ENCODE results near the gene QSOX2. TPM values are rescaled to one million over a fixed set of nuclear protein-coding genes. Genes with fewer than 3 reads are reported as not detected.

The QSOX2 gene
- total RNA-seq, 1 donor from 2014 or later = 16.8 TPM

DNA sequence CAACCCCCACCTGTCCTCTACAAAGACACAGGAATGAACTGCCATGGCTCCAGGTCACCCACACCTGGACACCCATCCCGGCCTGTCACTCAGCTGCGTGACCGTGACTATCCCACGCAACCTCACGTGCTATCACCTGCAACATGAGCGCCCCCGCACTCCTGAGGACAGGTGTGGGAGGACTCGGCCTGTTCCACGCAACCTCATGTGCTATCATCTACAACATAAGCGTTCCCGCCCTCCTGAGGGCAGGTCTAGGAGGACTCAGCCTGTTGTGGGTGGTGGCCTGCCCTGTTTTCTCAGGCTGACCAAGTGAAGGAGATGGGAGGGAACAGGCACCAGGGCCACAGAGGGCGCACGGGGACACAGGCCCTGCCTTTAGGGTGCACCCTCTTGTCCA, 4.1 kb downstream of the QSOX2 start:
- no peak overlapping the region for H3K4me3 Mint-ChIP-seq
- no peaks in the 10 kb centered on the region for H3K9me3 Mint-ChIP-seq
- TF ChIP-seq, protein P1, sequence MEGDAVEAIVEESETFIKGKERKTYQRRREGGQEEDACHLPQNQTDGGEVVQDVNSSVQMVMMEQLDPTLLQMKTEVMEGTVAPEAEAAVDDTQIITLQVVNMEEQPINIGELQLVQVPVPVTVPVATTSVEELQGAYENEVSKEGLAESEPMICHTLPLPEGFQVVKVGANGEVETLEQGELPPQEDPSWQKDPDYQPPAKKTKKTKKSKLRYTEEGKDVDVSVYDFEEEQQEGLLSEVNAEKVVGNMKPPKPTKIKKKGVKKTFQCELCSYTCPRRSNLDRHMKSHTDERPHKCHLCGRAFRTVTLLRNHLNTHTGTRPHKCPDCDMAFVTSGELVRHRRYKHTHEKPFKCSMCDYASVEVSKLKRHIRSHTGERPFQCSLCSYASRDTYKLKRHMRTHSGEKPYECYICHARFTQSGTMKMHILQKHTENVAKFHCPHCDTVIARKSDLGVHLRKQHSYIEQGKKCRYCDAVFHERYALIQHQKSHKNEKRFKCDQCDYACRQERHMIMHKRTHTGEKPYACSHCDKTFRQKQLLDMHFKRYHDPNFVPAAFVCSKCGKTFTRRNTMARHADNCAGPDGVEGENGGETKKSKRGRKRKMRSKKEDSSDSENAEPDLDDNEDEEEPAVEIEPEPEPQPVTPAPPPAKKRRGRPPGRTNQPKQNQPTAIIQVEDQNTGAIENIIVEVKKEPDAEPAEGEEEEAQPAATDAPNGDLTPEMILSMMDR (IDR thresholded peaks at IDR 0.05; ENCODE audit: unreplicated experiment) = no peak
- no peak for DNase-seq (ENCODE audit: low spot score in 2 of 2, unreplicated experiment in 2 of 2)
- H3K4me1 Mint-ChIP-seq = peaks cover 24% of the 10 kb centered on the region
- H3K27ac Mint-ChIP-seq = no peak overlapping the region
- no peaks in the 10 kb centered on the region for H3K27me3 Mint-ChIP-seq (ENCODE audit: low read depth)
- no peaks in the 10 kb centered on the region for H3K36me3 Mint-ChIP-seq

DNA sequence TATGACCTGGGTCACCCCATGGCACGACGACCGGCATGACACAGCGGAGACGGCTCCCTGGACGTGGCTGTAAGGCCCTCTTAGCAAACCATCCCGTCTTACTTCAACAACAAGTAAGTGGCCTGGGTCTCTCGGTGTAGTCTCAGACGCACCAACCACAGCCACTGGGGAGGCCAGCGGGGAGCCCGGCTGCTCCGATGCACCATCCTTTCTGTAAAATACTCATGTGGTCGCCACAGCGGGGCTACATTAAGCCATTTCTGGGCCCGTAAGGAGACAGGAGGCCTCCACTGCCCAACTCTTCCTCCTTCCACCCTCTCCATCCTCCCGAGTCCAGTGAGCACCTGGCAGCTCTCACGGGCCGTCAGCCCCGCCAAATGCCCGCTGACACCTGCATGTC, 4.7 kb downstream of the QSOX2 start:
- Mint-ChIP-seq H3K4me3 (no peak overlapping the region), H3K9me3 (no peaks in the 10 kb centered on the region), H3K36me3 (no peaks in the 10 kb centered on the region), H3K27ac (no peak overlapping the region), H3K27me3 (ENCODE audit: low read depth) (no peaks in the 10 kb centered on the region), H3K4me1 (peaks cover 24% of the 10 kb centered on the region)
- DNase-seq (ENCODE audit: low spot score in 2 of 2, unreplicated experiment in 2 of 2) = no peak
- TF ChIP-seq, protein P1 (IDR thresholded peaks at IDR 0.05; ENCODE audit: unreplicated experiment) = no peak

DNA sequence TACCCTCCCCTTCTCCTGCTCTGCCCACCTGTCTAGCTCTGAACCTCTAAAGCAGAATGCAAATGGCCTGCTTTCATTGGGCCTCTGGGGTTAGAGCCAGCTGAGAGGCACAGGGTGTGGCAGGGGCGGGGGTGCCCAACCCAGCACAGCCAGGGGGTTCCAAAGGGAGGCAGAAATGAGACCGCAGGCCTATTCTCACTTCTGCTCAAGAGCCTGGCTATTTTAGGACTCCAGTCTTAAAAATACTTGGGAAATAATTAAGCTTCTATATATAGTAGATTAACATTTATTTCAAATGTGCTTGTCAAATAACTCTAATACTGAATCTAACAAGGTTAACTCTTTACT, 5.7 kb downstream of the QSOX2 start:
- Mint-ChIP-seq H3K4me3 (no peak overlapping the region), H3K9me3 (no peaks in the 10 kb centered on the region), H3K27ac (no peak overlapping the region), H3K4me1 (peaks cover 22% of the 10 kb centered on the region), H3K27me3 (ENCODE audit: low read depth) (no peaks in the 10 kb centered on the region), H3K36me3 (peaks cover 4% of the 10 kb centered on the region)
- DNase-seq (ENCODE audit: low spot score in 2 of 2, unreplicated experiment in 2 of 2) = no peak
- TF ChIP-seq, protein P1 (IDR thresholded peaks at IDR 0.05; ENCODE audit: unreplicated experiment) = no peak

GRCh38 chr9:136239135-136239982, 6.3 kb downstream of the QSOX2 start:
- Mint-ChIP-seq H3K9me3 (no peaks in the 10 kb centered on the region), H3K27ac (no peak overlapping the region), H3K27me3 (ENCODE audit: low read depth) (no peaks in the 10 kb centered on the region), H3K4me3 (no peak overlapping the region), H3K36me3 (peaks cover 6% of the 10 kb centered on the region), H3K4me1 (peaks cover 16% of the 10 kb centered on the region)
- no peak for DNase-seq (ENCODE audit: low spot score in 2 of 2, unreplicated experiment in 2 of 2)
- TF ChIP-seq, protein P1 (IDR thresholded peaks at IDR 0.05; ENCODE audit: unreplicated experiment) = no peak

DNA sequence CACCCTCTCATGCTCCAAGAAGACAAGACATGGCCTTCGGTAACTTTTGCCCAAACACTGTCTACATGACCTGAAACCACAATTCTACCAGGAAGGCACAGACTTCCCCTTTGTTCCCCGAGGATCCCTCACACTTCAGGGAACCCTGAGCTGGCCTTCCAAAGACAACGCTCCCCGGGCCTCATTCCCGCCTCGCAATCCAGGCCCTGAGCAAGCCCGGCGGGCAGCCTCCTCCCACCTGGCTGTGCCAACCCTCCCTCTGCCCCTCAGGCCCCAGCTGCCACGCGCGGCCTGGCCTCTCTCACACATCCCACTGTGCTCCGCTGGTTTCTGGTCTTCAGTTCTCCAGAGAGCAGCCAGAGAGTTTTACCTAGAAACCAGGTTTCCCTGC, 7.3 kb downstream of the QSOX2 start:
- Mint-ChIP-seq H3K4me1 (peaks cover 5% of the 10 kb centered on the region), H3K4me3 (no peak overlapping the region), H3K36me3 (peaks cover 6% of the 10 kb centered on the region), H3K27me3 (ENCODE audit: low read depth) (no peaks in the 10 kb centered on the region), H3K9me3 (no peaks in the 10 kb centered on the region), H3K27ac (no peak overlapping the region)
- DNase-seq (ENCODE audit: low spot score in 2 of 2, unreplicated experiment in 2 of 2) = no peak
- TF ChIP-seq, protein P1 (IDR thresholded peaks at IDR 0.05; ENCODE audit: unreplicated experiment) = no peak

Data from mesothelial cell of epicardium (in vitro differentiated cells).